Esophagus mucosa (tissue), 1 donor: Measurements from ENCODE around the gene TUB. TPM values are rescaled to one million over a fixed set of nuclear protein-coding genes. Genes with fewer than 3 reads are reported as not detected.

Experiments used
- ATAC-seq: fragments of 200-7000 bp; cut with Tn5 transposase; one replicate; pipeline ENCODE4 v1.9.1; 2020
- total RNA-seq: library from RNA; stranded (reverse); gene quantifications from one replicate; pipeline ENCODE4 v1.2.4, GENCODE V29; 2023
- donor health status: DM: yes; HTN: yes; CAD: no.

The TUB gene
- total RNA-seq, 1 donor from 2014 or later, result 1.00 TPM

- ATAC-seq, result peak; percentile 77
Observed at GRCh38 chr11:8092587-8093424, 11.8 kb downstream of the TUB start.

DNA sequence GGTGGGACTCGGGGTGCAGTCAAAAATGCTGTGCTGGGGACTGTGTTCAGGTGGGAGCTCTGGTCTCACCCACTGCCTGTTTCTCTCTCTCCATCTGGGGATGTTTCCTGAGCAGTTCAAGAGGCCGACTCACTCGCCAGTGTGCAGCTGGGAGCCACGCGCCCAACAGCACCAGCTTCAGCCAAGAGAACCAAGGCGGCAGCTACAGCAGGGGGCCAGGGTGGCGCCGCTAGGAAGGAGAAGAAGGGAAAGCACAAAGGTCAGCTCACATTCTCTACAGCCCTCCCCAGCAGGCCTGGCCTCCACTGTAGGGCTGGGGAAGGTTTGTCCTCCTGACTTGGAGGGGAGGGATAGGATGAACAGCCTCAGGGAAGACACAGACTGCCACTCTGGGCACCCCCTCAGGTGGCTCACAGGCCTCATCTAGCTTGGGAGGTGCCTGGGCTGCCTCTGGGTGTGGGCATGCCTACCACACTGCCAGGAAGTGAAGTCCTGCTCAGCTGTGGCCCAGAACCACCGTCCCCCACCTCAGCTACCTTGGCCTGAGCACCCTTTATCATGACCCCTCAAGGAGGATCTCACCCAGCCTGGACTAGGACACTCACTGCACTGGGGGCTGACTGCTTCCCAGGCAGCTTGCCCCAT lies 13.0 kb downstream of the TUB start:
- no peak for ATAC-seq

- no peak for ATAC-seq
Observed at GRCh38 chr11:8094656-8095055, 13.6 kb downstream of the TUB start.

- no peak for ATAC-seq
Observed at GRCh38 chr11:8095371-8095770, 14.4 kb downstream of the TUB start.

DNA sequence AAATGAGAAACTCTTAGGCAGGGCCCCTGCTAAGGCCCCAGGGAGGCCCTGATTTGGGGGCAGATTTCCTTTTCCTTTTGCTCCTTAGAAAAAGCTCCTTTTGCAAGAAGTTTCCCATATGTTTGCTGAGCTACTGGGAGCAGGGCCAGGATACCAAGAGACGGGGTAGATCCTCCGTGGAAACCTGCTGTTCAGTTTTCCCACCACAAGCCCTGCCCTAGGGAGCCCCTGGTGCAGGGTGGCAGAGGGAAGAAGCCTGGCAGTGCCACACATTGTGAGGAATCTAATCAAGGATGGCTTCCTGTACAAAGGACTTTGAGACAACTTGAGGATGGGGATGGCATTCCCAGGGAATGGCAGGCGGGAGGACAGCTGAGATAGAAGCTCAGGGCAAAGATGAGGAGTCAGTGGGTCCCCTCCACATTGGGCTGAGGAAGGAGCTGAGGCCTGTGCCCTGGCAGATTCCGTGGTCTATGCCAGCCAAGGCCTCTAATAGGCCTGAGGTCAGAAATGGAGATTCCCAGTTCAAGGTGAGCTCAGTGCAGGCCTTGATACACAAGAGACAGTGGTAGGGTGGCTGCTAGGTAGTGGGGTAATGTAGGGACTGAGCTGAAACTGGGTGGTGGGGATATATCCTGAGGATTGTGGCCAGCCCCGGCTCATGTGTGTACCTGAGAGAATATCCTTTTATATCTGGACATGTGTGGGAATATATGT lies 15.0 kb downstream of the TUB start:
- no peak for ATAC-seq

- no peak for ATAC-seq
Observed at GRCh38 chr11:8096575-8096974, 15.6 kb downstream of the TUB start.

DNA sequence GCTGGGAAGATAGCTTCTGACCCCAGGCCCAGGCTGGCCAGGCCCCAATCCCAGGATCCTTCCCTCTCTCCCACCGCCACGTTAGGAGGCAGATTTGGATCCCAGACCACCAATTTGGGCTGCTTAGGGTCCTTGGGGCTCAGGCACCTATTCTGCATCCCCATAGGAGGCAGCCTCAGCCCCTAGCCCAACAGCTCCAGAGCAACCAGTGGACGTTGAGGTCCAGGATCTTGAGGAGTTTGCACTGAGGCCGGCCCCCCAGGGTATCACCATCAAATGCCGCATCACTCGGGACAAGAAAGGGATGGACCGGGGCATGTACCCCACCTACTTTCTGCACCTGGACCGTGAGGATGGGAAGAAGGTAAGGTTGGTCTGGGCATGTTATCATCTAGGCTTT lies 16.1 kb downstream of the TUB start:
- no peak for ATAC-seq

DNA sequence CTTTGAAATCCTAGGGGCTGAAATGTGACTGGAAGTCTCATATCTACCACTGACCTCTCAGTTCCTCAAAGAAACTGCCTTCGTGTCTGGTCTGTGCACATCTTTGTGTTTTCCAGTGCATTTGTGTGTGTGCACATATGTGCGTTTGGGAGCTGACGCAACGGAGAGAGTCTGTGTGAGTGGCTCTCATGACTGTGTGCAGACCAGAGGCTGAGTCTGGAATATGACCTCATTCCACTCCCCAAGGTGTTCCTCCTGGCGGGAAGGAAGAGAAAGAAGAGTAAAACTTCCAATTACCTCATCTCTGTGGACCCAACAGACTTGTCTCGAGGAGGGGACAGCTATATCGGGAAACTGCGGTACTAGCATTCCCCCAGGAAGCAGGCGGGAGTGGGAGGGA lies 16.5 kb downstream of the TUB start:
- ATAC-seq, result no peak

GRCh38 chr11:8097926-8098325 lies 16.9 kb downstream of the TUB start:
- ATAC-seq, result no peak

DNA sequence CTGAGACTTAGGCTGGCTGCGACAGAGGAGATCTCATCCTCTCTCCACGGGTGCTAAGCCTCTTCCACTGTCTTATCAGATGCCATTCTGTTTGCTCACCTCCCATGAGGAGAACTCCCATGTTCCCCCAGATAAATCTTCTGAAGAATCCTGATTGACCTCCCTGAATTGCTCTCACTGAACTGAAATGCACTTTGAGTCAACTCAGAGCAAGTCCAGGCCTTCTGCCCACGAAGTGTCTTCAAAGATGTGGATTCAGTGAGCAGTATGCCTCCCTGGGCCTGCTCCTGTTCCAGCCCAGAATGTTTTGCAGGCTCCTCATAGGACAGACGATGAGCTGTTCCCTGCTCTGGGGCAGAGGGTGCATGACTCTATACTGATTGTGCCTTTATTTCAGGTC lies 17.4 kb downstream of the TUB start:
- no peak for ATAC-seq

DNA sequence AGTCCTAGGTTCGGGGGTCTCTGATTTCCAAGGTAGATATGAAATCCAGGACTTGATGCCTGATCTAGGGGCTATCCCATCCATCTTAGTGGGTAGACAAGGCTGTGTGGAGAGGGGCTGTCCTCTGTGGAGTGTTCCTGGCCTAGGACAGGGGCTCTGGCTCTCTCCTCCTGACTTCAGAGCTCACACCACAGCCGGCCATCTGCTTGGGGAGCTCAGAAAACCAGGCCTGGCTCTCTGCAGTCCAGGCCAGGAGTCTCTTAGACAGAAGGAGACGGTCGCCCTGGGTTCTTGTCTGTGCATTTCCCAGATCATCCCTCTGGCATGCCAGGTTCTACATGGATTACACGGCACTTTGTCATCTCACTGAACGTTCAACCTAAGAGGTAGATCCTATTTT lies 17.9 kb downstream of the TUB start:
- ATAC-seq, result no peak

DNA sequence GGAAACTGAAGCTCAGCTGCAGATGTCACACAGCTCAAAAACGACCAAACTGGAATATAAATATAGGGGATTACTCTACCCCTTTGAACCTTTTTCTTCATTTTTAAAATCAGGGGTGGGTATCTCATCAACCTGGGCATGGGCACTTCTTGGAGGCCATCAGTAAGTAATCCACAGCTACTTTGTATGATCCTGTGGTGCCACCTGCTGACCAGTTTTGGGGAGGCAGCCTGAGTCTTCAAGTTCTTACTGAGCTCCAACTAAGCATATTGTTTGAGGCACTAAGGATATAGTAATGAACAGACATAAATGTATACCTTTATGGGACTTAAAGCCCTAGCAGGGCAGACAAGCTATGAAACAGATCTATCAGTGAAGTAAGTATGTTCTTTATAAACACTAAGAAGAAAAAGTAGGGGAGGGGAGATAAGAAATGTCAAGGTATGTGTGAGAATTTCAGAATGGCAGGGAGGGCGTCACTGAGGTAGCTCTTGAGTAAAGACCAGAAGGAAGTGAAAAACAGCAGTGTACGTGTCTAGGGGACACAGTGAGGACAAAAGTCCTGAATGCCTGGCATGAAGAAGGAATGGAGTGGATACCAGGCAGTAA lies 18.4 kb downstream of the TUB start:
- peak; percentile 65 for ATAC-seq

GRCh38 chr11:8100158-8100557 lies 19.1 kb downstream of the TUB start:
- no peak for ATAC-seq

- no peak for ATAC-seq
Observed at GRCh38 chr11:8100605-8101004, 19.6 kb downstream of the TUB start.

DNA sequence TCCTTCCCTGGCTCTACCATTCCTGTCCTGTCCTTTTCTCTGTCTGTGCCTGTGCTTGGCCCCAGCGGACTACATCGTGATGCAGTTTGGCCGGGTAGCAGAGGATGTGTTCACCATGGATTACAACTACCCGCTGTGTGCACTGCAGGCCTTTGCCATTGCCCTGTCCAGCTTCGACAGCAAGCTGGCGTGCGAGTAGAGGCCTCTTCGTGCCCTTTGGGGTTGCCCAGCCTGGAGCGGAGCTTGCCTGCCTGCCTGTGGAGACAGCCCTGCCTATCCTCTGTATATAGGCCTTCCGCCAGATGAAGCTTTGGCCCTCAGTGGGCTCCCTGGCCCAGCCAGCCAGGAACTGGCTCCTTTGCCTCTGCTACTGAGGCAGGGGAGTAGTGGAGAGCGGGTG lies 20.4 kb downstream of the TUB start:
- no peak for ATAC-seq

GRCh38 chr11:8102296-8102915 lies 21.4 kb downstream of the TUB start:
- no peak for ATAC-seq

- no peak for ATAC-seq
Observed at GRCh38 chr11:8102965-8103364, 22.0 kb downstream of the TUB start.

DNA sequence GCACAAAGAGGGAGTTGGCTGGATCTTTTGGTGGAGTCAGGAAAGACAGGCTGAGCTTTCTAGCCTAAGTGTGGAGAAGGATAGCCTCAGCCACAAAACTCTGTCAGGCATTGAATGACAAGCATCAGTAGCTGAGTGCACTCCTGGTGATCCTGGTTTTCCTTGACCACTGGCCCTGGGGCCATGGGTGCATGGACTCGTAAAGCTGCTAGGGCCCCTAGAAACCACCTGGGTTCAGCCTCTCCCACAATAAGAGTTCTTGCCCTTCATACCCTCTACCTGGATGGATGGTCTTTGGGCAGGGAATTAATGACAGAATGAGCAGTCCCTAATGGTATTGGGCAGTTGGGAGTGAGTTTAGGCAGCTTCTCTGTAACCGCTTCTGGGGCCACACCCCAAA lies 22.9 kb downstream of the TUB start:
- ATAC-seq, result no peak

DNA sequence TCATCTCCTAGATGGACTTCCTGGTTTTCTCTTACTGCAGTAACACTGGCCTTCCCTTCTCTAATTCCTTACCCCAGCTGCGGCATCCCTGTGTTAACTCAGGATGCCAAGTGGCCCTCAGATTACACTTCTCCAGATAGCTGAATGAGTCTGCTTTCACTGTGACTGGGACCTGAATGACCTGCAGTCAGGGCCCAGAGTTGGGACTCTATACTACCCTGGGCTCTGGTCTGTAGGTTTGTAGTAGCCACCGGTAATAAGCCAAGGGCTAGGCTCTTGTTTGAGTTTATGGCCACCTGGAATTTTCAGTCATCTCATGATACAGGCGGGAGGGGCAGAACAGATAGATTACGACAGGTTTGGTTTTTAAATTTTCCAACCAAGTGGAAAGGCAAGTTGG lies 24.1 kb downstream of the TUB start:
- no peak for ATAC-seq

GRCh38 chr11:8105666-8106065 lies 24.7 kb downstream of the TUB start:
- no peak for ATAC-seq

GRCh38 chr11:8106679-8107078 lies 25.7 kb downstream of the TUB start:
- no peak for ATAC-seq

- no peak for ATAC-seq
Observed at GRCh38 chr11:8107642-8108041, 26.6 kb downstream of the TUB start.

DNA sequence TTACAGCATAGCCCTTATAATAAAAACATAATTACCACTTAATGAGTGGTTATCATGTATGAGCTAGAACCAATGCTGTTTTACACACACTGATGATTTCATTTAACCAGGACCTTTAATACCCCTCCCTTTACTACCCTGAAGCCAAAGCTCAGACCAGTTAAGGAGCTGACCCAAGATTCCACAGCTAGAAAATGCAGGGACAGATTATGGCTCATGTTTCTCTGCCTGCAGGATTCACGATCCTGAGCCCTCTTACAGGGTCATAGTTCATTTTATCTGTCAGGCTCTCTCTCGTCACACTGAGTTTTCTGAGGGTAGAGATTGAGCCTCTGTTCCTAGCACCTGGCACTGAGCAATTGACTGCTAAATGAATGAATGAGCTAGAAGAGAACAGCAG lies 27.4 kb downstream of the TUB start:
- ATAC-seq, result no peak
